A549 treated with DMSO at 1 μM for 4 hours (cell line): ENCODE results near the gene SPRN. TPM values are rescaled to one million over a fixed set of nuclear protein-coding genes. Genes with fewer than 3 reads are reported as not detected.

Experiments
- total RNA-seq: library from RNA; stranded (reverse); fragments of 200-300 nt; extraction: Qiagen RNA extraction; gene quantifications from 5 replicates; pipeline ENCODE4 v1.2.3, GENCODE V29; 2022; ENCODE audit warnings: low read depth

SPRN gene
- 0.13 to 0.38 TPM (median 0.21 TPM) in 5 replicates for total RNA-seq

DNA sequence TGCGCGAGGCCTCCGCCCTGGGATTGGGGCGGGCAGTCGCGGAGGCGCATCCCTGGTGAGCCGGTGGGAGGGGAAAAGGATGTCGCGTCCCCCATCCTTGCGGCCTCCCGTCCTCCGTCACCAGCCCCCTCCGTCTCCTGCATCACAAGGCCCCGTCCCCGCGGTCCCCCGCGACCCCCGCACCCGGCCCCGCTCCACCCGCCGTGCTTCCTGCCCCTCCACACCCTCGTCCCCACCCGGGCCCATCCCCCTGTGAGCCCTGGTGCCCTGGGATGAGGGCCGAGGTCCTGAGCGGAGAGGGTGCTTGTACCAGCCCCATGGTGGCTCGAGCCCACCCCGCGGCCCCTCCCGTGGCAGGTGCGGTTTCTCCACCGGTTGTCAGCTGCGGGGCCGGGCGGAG lies at the start of gene SPRN:
Gene SPRN, minus strand, starts transcription at position 25 of the 400 bp plus-strand sequence. CDS start 944 bp downstream, outside the sequence.

DNA sequence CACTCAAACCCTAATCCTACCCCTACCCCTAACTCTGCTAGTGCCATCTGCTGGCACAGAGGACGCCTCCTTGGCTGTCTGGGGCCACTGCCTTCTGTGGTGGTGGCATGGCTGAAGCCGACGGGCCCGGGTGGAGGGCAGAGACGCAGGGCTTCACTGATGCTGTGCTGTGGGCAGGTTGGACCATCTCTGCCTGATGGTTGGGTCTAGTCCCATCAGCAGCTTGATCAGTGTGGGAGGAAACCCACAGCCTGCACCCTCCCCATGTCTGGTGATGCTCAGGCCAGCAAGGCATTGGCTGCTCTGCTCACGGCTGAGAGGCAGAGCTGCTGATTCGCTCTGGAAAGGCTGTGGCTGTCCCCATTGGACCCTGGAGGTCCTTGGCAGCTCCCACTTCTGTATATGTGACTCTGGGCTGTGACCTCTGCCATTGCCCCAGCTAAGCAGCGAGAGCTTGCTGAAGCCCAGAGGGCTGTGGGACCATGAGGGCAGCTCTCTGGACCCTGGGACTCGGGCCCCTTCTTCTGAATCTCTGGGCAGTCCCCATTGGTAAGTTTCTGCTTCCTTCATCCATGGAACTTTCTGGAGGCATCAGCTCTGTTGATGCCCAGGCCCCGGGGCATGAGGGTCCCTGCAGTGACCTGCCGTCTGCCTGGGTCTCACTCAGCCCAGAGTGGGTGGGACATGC lies 29.2 kb upstream of the SPRN start, which contains the start of gene SCART1:
Gene SCART1, plus strand, starts transcription at position 430 of the 688 bp plus-strand sequence. Its CDS starts 53 bp downstream, at position 483.

DNA sequence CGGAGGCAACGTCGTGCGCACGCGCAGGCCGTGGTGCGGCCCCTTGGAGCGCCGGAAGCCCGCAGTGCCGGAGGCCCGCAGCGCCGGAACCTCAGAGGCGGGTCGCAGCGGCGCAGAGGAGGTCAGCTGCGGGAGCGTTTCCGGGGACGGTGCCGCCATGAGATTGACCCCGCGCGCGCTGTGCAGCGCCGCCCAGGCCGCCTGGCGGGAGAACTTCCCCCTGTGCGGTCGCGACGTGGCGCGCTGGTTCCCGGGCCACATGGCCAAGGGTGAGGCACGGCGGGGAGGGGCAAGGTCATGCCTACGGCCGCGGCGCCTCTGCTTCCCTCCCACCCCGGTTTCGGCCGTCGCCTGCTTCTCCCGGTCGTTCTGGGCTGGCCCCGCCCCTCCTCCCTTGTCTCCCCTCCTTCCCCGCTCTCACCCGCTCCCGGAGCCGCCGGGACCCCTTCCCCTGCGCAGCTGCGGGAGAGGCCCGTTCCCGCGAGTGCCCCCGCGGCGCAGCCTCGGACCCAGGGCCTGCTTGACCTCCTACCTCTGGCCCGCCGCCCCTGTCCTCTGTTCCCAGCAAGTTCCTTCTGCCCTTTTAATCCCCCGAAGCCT lies 30.3 kb downstream of the SPRN start, which contains the start of gene MTG1:
Gene MTG1, plus strand, starts transcription at position 94 of the 600 bp plus-strand sequence. Its CDS starts 64 bp downstream, at position 158.

DNA sequence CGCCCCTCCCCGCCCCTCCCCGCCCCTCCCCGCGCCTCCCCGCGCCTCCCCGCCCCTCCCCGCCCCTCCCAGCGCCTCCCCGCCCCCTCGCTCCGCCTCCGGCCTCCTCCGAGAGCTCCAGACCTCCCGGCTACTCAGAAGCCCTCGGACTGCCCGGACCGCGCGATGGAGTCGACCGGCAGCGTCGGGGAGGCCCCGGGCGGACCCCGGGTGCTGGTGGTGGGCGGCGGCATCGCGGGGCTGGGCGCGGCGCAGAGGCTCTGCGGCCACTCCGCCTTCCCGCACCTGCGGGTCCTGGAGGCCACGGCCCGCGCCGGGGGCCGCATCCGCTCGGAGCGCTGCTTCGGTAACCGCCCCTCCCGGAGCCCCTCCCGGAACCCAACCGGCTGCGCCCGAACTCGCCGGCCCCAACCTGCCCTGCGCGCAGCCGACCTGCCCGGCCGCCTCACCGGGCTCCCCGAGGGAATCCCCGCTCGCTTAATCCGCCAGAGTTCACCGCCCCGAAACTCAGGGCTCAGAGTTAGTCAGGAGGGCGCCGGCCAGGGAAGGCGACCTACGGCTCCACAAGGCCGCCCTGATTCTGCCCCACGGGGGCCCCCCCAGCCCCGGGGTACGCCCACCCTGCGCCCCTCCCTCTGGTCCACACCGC lies 45.1 kb downstream of the SPRN start, which contains the start of gene PAOX:
Gene PAOX, plus strand, starts transcription at position 111 of the 649 bp plus-strand sequence. Its CDS starts 55 bp downstream, at position 166.

GRCh38 chr10:133373174-133374090 lies 51.0 kb downstream of the SPRN start, which contains the start of gene ECHS1:
TSS of gene ECHS1 (minus strand) at chr10:133373354. CDS start at chr10:133373333, 21 bp downstream.

Other genes with a start within 250 kb of the SPRN start
- gene UTF1, start 194.4 kb downstream of the SPRN start, total RNA-seq, result 0.07 TPM in 1 of 5 replicates, not detected in the others
- 0.03 TPM in 1 of 5 replicates, not detected in the others for gene VENTX, start 186.8 kb downstream of the SPRN start, total RNA-seq
- gene ADAM8, start 147.8 kb downstream of the SPRN start, total RNA-seq, result 2.7 to 4.8 TPM (median 3.7 TPM) in 5 replicates
- gene TUBGCP2, start 115.8 kb downstream of the SPRN start, total RNA-seq, result 37.3 to 49.9 TPM (median 43.0 TPM) in 5 replicates
- 59.7 to 77.8 TPM (median 69.4 TPM) in 5 replicates for gene ZNF511, start 115.7 kb downstream of the SPRN start, total RNA-seq
- 0.15 to 0.66 TPM (median 0.57 TPM) in 5 replicates for gene CALY, start 87.7 kb downstream of the SPRN start, total RNA-seq
- gene PRAP1, start 77.3 kb downstream of the SPRN start, total RNA-seq, result 0.18 to 0.23 TPM in 2 of 5 replicates, not detected in the others
- 11.4 to 16.0 TPM (median 13.1 TPM) in 5 replicates for gene FUOM, start 66.6 kb downstream of the SPRN start, total RNA-seq
- gene ECHS1, start 51.3 kb downstream of the SPRN start, total RNA-seq, result 137 to 152 TPM (median 142 TPM) in 5 replicates
- gene PAOX, start 45.4 kb downstream of the SPRN start, total RNA-seq, result 1.8 to 2.4 TPM (median 2.0 TPM) in 5 replicates
- gene MTG1, start 30.5 kb downstream of the SPRN start, total RNA-seq, result 41.5 to 58.5 TPM (median 50.2 TPM) in 5 replicates
- gene SCART1, start 29.3 kb upstream of the SPRN start, total RNA-seq, result 0.18 to 0.44 TPM (median 0.19 TPM) in 5 replicates
- 0.19 to 0.30 TPM (median 0.28 TPM) in 5 replicates for gene CYP2E1, start 102.7 kb upstream of the SPRN start, total RNA-seq
- not detected in 5 replicates for gene SYCE1, start 141.0 kb upstream of the SPRN start, total RNA-seq
- gene FRG2B, start 202.2 kb upstream of the SPRN start, total RNA-seq, result 0.13 TPM in 1 of 5 replicates, not detected in the others